IPS DF 4.7 (cell line): ENCODE results near the gene AADACL4.

Experiments used
- DNase-seq: peaks from one replicate; pipeline ENCODE4 v3.0.0-alpha.2; 2013; ENCODE audit warnings: low spot score; ENCODE audit errors: extremely low read depth

AADACL4 gene

DNA sequence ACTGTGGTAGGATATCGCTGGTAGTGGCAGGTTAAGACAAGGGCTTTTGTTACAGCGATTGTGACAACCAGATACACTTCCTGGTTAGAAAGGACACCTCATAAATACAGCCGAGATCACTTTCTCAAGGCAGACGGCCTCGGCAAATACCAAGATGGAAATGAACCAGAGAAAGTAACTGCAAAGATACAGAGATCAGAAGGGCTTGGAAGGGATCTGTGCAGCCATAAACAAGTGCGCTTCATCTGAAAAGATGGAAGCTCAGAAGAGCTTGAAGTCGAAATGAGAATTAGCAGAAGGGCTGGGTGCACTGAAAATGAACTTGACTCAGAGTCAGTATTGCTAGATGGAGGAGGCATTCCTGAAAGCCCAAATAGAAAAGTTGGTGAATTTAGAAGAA, 32.9 kb upstream of the AADACL4 start:
- DNase-seq, result no peak

DNA sequence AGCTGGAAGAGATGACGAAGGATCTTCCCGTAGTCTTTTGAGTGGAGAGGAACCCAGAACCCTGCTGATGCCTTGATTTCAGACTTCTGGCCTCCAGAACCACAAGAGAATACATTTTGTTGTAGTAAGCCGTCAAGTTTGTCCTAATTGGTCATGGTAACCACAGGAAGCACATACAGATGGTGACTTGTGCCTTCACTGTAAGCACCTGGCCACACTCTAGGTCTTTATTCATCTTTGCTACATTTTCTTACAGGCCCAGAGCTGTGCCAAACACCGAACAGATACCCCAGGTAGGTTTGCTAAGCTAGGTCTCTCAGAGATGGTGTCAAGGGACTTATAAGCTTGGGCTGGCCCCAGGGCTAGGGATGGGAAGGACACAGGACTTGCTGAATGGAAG, 30.7 kb upstream of the AADACL4 start:
- DNase-seq, result no peak

DNA sequence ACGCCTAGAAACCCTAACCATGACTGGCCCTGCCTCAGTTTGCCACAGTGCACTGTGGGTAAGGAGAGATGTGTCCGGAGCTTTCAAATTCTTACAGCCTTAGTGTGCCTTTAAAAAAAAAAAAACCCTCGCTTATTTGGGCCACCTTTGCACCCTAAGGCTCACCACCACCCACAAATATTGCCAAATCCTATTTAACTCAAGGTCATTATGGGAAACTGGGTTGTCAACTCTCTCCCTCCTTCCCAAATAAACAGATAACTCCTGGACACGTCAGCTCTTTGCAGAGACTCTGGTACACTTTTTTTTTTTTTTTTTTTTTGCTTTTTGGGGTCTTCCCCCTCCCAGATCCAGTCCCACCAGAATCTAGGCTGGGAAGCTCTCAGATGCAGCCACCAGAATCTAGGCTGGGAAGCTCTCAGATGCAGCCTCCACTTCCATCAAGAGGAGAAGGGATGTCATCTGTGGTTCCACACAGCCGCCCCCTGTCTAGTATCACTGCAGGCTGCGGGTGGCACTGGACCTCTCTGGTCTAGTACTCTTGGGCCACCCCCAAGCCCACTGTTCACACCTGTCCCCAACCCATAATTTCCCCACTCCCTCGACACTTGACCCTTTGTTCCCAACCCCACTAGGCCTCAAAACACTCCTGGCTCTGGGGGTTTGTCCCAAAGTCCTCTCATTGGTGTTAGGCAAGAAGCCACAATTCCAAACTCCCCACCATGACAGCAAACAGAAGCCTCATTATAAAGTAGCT, 29.3 kb upstream of the AADACL4 start:
- no peak for DNase-seq

DNA sequence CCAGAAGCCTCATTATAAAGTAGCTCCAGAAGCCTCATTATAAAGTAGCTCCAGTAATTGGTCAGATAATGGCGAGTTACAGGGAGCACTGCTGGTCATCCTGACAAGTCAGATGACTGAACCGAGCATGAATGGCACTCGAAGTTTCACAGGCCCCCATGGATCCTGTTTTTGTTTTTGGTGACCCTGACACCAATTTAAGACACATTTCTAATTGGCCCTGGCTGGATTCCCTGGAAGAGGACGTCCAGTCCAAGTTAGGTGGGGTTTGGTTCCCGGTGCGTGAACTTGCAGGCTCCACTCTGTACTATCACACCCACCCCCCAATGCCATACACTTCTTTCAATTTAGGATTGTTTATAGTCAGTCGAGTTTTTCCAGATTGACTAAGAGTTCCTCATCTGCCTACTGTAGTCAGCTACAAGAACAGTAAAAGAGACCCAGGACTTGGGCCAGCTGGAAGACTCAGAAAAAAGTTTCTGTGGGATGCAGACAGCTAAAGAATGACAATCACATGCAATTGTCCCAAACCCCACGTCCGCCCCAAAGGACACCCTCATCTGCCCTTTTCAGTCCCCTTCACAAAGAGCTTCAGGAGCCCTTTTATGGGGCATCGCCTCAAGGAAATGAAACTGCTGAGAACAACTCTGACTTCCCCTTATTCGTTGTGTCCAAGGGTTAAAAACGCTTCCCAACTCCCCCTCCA, 28.6 kb upstream of the AADACL4 start:
- no peak for DNase-seq

DNA sequence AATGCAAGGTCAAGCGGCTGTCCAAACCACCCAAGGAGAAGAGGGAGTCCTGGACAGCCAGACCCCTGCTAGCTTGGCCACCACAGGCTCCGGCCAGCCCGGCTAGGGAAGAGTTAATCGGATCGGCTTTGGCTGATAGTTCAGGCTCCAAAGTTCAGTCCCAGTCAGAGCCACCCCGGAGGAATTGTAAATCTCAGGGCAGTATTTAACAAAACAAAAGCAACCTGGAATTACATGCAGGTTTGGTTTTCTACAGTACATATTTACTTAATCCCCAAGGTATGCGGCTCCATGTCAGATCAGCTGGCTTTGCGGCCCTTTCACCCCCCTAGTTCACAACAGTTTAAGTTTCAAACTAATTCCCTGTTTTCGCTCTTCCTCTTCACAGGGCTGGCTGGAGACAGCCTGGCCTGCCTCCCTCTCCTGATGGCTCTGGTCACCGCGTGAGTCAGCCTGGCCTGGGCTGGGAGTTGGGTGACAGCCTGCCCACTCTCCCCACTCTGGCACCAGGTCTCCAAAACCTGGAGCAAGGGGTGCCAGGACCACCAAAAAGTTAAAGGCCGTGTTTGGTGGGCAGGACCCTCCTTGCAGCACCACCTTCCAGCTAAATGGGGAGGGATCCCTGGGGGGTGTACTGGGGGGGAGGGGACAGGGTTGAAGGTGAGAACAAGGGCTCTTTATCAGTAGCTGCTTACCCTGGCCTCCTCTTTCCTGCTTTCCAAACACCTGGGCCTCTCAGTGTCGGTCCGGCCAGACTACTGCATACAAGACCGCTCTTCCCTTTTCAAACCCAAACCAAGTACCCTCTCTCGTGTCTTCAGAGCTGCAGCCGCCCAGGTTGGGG, 27.8 kb upstream of the AADACL4 start:
- DNase-seq, result no peak

DNA sequence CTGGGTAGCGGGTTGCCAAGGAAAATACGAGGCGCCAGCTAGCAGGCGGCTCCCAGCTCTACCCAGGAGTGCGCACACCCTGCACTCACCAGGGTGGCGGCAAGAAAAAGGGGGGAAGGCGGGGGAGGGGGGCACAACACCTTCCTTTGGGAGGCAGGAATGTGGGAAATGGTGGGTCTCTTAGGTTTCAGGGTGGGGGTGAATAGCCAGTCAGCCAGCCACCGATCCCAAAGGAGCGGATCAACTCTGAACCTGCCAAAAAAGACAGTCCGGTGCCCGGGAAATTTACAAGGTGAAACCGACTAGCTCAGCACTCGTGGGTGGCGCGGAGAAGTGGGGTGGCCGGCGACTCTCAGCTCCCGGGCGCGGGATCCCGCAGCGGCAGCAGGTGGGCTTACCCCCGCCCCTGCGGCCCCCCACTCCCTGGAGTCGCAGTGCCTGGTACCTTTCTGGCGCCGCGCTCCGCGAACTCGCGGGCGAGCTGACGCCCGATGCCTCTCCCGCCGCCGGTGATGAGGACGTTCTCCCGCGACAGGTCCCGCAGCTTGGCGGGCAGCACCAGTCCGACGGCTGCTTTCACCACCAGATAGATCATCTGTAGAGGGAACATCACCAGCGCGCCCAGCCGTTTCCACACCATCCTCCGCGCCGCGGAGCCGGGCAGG, 27.0 kb upstream of the AADACL4 start:
- DNase-seq, result no peak

DNA sequence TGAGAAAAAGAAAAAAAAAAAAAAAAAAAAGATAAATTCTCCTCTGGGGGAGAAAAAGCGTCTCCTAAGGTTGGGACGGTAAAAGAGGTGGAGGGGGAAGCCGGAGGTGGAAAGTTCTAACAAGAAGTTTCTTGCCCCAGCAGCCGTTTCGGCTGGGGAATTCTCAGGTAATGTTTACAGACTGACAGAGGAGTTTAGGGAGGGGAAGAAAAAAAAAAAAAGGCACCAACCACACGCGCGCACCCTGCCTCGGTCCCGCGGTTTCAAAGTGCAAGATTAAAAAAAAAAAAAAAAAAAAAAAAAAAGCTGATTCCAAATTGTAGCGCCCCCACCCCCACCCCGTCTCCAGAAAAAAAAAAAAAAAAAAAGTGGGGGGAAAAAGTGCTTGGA, 26.4 kb upstream of the AADACL4 start:
- DNase-seq, result no peak

DNA sequence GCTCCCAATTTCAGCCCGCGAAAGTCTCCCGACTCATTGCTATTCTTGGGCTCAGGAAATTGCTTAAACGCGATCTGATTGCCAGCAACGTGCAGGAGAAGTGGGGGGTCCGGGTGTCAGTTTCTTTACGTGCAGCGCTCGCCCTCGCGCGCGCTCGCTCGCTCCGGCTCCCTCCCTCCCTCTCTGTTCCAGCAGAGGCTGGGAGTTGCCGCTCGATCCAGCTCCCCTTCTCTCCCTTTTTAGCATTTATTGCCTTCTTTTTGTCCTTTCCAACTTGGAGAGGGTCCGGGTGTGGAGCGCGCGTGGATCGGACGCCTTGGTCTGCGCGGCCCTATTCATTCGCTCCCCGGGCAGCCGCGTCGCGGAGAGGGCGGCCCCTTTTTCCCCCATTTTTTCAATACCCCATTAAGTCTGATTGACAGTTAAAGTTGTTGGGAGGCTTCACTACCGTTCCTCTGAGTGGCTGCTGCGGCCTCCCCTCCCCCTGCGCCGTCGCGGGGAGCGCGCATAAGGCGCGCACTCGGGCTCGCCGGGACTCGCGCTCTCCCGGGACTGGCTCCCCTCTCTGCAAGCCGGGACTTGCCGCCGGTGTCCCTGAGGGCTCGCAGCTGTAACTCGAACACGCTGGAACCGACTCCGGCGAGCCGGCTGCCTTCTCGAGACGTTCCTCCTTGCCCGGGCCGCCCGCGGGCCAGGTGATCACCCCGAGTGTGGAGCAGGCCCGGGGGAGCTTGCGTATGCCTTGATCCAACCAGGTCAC, 25.8 kb upstream of the AADACL4 start, which contains the start of gene DHRS3:
Gene DHRS3, minus strand, starts transcription at position 310 of the 760 bp plus-strand sequence. CDS start 862 bp downstream, outside the sequence.
- DNase-seq, result no peak

DNA sequence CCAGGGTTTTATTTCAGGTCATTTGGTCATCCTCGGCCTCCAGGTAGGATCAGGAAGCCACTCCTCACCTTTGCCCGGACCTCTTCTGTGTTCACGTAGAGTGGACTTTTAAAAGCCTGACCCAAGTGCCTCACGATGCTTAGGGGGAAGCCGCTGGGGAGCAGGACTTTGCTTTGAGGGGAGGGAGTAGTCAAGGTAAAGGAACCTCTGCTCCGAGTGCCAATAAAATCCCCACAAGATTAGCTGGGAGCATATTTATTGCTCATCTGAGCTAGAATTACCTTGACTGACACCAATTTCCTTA, 25.3 kb upstream of the AADACL4 start:
- no peak for DNase-seq

DNA sequence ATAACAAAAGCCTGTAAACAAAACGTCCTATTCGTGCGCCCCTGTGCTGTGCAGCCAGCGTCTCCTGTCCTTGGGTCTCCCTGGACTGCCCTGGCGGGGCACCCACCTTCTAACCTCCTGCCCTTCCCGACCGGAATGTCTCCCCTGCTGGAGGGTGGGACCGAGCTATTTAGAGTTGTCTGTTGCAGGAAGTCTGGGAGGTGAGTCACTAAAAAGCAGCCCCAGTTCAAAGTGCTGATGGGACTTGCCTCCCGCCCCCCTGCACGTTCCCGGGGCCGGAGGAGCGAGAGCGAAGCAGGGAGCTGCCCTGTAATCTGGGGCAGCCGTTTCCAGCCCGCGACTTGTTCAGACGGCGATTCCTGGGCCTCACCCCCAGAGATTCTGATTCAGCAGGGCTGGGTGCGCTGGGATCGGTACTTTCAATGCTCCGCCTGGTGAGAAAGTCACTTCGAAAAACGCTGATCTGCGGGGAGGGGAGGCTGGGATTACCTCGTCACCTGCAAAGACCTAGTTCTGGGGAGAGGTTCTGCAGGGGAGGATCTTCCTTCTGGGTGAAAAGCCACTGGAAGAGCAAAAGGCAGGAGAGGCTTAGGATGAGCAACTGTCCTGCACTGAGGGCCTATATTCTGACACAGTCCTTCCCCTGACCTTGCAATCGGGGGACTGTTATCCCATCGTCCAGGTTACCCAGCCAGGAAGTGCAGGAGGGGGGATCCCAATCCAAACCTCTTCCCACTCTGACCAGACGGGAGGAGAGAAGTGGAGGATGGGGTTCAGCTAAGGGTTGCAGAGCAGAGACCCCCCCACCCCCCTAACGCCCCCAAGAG, 24.7 kb upstream of the AADACL4 start:
- DNase-seq, result no peak

DNA sequence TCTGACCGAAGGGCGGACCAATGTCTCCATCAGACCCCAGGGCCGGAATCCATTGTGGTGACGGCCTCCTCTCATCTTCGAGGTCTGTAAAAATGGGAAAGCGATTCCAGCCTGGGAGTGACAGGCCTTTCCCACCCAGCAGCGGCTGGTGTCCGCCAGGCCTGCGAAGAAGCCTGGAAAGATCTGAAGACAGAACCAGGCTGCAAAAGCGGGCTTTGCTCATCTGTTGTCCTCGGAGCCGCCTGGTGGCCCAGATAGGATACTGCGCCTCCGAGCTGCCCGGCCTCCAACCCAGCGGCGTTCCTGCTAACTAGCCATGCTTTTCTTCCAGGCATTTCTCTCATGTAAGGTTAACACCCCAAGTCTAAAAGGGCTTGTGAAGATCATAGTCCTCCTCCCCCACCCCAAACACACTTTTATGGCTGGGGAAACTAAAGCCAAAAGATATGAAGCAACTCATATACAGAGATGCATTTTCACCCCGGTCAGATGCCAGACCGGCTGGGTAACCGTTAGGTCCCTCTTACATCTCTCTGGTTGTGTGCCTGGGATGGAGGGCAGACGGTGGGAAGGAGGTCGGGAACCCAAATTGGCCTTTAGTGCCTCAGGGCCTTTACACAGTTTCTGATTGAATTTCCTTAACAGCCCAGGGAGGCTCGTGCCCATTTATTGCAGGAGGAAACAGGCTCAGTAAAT, 23.9 kb upstream of the AADACL4 start:
- no peak for DNase-seq

DNA sequence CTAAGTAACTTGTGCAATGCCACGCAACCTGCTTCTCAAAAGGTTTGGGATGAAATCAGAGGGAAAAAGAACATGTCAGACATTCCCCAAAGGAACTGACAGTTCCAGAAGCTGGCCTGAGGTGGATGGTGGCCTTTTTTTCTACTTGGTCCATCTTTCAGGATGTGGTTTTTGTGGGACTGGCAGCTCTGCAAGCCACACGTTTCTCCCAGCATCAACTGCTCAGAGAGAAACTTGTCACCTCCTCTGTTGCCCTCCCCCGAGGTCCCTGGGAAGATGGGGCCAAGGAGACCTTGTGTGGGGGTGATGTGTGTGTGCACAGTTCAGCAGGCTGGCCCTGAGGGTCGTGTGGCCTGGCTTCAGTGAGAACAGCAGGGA, 23.4 kb upstream of the AADACL4 start:
- no peak for DNase-seq

DNA sequence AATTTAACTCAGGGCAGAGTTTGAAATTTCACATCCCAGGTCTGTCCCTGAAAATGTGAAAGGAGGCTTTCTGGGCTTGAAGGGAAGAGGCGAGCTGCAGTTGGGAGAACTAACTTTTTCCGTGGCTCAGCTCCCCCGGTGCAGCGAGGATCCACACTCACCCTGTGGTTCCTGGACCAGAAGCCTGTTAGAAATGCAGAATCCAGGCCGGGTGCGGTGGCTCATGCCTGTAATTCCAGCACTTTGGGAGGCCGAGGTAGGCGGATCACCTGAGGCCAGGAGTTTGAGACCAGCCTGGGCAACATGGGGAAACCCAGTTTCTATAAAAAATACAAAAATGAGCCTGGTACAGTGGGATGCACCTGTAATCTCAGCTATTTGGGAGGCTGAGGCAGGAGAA, 23.0 kb upstream of the AADACL4 start:
- DNase-seq, result no peak

DNA sequence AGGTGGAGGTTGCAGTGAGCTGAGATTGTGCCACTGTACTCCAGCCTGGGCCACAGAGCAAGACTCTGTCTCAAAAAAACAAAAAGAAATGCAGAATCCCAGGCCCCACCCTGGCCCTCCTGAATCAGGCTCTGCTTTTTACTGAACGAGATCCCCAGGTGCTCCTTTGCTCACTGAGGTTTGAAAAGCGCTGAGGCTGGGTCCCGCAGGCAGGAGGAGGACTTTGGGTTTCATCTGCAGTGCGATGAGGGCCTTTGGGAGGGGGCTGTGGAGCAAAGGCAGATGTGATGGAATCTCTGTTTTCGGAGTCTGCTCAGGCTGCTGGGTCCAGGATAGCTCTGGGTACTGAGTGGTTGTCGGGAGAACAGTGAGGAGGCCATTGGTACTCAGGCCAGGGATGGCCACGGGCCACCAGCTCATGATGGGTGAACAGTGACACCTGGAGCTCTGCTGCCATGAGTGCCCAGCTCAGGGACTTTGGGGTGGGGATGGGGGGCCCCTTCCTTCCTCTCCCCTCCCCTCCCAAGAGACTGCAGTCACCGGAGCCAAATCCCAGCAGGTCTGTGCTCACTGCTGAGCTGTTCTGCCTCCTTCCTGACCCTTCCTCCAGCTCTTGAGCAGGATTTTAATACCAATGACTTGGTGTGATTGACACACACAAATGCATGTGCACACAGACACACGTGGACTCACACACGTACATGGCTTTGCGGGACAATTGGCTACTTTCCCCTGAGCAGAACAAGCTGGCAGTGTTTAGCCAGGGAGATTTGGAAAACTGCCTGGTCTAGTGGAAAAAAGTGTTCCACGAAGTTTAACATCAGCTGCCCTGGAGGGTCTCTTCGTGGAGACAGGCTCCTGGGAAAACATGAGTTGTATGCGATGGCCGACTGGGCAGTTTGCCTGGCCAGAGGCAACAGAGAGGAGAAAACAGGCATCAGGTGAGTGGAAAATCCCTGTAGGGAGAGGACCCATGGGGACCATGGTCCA, 22.2 kb upstream of the AADACL4 start:
- no peak for DNase-seq

DNA sequence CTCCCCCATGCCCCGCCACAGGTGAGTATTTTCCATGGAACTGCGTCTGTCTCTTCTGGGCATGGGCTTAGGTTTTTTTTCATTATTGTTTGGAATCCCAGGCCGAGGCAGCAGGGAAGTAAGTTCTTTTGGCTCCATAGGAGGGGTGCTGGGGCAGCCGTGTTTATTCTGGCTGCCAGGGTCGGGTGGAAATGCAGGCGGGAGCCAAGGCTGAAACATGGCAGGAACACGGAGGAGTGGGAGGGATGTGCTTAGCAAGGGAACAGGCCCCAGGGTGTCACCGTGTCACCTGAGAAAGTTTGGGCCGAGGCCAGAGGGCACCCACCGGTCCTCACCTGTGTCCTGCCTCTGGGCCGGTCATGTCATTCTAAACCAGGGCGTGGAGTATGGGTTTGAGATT, 21.4 kb upstream of the AADACL4 start:
- DNase-seq, result no peak

DNA sequence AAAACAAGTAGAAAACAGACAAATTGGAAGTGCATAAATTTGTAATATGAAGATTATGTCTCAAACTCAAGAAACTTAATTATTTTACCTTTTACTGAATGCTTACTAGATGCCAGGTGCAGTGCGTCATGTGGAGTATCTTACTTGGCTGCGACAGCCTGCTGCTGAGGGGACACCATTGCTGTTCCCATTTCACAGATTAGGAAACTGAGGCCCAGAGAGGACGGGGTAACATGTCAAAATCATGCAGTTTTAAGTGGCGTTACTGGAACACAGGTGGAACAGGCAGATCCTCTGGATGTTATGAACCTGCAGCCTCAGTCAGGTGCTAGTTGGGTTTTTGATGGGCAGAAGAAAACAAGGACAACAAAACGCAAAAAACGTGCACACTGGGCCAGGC, 18.6 kb upstream of the AADACL4 start:
- DNase-seq, result no peak

DNA sequence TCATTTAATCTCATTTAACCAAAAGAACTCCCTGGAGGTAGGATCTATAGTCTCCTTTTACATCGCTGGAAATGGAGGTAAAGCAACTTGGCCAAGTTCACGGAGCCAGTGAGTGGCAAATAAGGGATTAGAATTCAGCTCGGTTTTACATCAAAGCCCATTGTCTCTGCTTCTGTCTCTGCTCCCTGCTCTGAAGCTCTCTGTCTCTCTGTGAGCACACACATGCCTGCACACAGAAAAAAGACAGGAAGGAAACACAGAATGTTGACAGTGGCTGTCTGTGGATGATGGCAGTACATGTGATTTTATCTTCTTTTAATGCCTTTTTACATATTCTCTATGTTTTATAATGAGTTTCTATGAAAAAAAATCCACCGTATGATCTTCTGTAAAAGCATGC, 17.0 kb upstream of the AADACL4 start:
- DNase-seq, result no peak

DNA sequence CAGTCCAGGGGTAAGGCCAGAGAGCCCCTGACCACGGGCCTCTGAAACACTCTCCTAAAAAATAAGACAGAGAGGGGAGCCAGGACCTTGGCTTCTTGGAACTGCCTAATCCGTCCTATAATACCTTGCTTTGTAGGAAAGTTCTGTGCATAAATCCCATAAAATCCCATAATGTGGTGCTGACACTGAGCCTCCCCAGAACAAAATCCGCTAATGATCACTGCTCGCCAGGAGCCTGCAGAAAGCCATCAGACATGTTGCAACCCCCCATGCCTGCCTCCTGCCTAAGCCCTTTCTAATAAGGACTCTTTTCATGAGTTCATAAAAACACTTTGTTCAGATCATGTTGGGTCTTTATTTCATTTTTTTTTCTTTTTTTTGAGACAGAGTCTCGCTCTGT, 16.6 kb upstream of the AADACL4 start:
- no peak for DNase-seq
